H1 (cell line): ENCODE results near the gene SLC35A3. TPM values are rescaled to one million over a fixed set of nuclear protein-coding genes. Genes with fewer than 3 reads are reported as not detected.

Source experiments
- HDAC2 ChIP-seq, 2 experiments: fragments of 300-600 bp in 1 of 2; sonication (generic) in 1 of 2; IDR thresholded peaks; 2 replicates each; pipeline ENCODE4 v1.6.1; 2011 to 2012; ENCODE audit warnings: low read depth in 2 of 2, low read length in 2 of 2, mild to moderate bottlenecking in 2 of 2, moderate library complexity in 2 of 2, borderline replicate concordance in 1 of 2, inconsistent platforms in 1 of 2
- JUN ChIP-seq: IDR thresholded peaks from 2 replicates; pipeline ENCODE4 v1.6.1; 2011; ENCODE audit warnings: low read depth, mild to moderate bottlenecking, improper control_type of control experiment, low read length
- POLR2AphosphoS5 ChIP-seq: IDR thresholded peaks from 2 replicates; pipeline ENCODE4 v1.6.1; 2011; ENCODE audit warnings: low read depth, low read length
- SUZ12 ChIP-seq: fragments of 200-600 bp; sonication (generic); IDR thresholded peaks from 2 replicates; pipeline ENCODE4 v1.6.1; 2012; ENCODE audit warnings: mild to moderate bottlenecking, inconsistent platforms, low read length, moderate library complexity, mixed read lengths
- TEAD4 ChIP-seq: IDR thresholded peaks from 2 replicates; pipeline ENCODE4 v1.6.1; 2012; ENCODE audit warnings: low read depth, low read length, inconsistent platforms, mixed read lengths
- polyA plus RNA-seq, 7 experiments: library from polyadenylated mRNA; depleted of rRNA in 3 of 7; stranded (reverse) in 5 of 7; unstranded in 2 of 7; fragments of >200 nt in 5 of 7; fragments of 200-250 nt in 2 of 7; gene quantifications; 1 replicate in 5 of 7; 2 replicates in 1 of 7; 4 replicates in 1 of 7; pipeline versions ENCODE4 v1.2.1 to v1.2.3, GENCODE V29; 2011 to 2013; ENCODE audit warnings: missing spikeins in 2 of 7, mixed read lengths in 2 of 7
- total RNA-seq: library from RNA; stranded (reverse); fragmentation: NEBNext Ultra II Directional; extraction: Animal tissue kit (Norgen Biotek cat#: 25700); gene quantifications from 2 replicates; pipeline ENCODE4 v1.2.1, GENCODE V29; 2021
- TF ChIP-seq, protein P1 (sequence below): fragments of 300-600 bp; sonication (generic); IDR thresholded peaks from 2 replicates; pipeline ENCODE4 v1.7.1; 2012; ENCODE audit warnings: low read length, moderate library complexity, mild to moderate bottlenecking, inconsistent platforms; ENCODE audit not compliant: insufficient replicate concordance
- TF ChIP-seq, protein P2 (sequence below), 3 experiments: IDR thresholded peaks; 1 replicate in 2 of 3; 2 replicates in 1 of 3; pipeline versions ENCODE4 v1.5.1 to v1.6.1; 2011; ENCODE audit warnings: low read length in 3 of 3, mild to moderate bottlenecking in 3 of 3, inconsistent platforms in 2 of 3, low read depth in 1 of 3, moderate library complexity in 1 of 3; ENCODE audit not compliant: insufficient read depth in 1 of 3; ENCODE audit errors: control extremely low read depth in 1 of 3

SLC35A3 gene
- total and polyA plus RNA-seq, 2 of the 8 experiments (the other 6 are each of a cell fraction or from before 2014, with no cell fraction given): 3.0 to 13.8 TPM

DNA sequence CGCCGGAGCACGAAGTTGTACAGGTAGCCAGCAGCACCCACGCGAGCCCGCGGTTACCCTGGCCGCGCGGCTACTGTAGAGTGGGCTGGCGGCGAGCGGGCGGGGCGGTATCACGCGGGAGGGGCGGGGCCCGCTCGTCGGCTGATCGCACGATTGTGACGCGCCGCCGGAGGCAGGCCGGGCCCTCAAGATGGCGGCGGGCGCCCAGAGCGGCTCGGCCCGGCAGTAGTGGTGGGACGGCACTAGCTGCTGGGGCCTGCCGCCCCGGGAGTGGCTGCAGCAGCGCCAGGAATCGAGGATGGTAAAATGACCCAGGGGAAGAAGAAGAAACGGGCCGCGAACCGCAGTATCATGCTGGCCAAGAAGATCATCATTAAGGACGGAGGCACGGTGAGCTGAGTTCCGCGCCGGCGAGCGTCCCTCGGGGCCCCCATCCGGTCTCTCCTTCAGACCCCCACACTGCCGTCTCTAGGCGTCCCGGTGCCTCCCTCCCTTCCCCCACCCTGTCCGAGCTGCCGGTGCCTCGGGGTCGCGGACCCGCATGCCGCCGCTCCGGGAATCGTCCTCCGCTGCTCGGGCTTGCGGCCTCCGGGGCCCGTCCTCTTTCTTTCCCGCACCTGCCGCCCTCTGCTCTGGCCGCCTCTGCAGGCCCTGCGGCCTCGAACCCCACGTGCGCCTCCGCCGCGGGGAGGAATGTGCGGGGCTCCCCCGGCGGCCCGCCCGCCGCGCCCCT is 68.3 kb downstream of the SLC35A3 start (continued):
- TF ChIP-seq, protein P1, sequence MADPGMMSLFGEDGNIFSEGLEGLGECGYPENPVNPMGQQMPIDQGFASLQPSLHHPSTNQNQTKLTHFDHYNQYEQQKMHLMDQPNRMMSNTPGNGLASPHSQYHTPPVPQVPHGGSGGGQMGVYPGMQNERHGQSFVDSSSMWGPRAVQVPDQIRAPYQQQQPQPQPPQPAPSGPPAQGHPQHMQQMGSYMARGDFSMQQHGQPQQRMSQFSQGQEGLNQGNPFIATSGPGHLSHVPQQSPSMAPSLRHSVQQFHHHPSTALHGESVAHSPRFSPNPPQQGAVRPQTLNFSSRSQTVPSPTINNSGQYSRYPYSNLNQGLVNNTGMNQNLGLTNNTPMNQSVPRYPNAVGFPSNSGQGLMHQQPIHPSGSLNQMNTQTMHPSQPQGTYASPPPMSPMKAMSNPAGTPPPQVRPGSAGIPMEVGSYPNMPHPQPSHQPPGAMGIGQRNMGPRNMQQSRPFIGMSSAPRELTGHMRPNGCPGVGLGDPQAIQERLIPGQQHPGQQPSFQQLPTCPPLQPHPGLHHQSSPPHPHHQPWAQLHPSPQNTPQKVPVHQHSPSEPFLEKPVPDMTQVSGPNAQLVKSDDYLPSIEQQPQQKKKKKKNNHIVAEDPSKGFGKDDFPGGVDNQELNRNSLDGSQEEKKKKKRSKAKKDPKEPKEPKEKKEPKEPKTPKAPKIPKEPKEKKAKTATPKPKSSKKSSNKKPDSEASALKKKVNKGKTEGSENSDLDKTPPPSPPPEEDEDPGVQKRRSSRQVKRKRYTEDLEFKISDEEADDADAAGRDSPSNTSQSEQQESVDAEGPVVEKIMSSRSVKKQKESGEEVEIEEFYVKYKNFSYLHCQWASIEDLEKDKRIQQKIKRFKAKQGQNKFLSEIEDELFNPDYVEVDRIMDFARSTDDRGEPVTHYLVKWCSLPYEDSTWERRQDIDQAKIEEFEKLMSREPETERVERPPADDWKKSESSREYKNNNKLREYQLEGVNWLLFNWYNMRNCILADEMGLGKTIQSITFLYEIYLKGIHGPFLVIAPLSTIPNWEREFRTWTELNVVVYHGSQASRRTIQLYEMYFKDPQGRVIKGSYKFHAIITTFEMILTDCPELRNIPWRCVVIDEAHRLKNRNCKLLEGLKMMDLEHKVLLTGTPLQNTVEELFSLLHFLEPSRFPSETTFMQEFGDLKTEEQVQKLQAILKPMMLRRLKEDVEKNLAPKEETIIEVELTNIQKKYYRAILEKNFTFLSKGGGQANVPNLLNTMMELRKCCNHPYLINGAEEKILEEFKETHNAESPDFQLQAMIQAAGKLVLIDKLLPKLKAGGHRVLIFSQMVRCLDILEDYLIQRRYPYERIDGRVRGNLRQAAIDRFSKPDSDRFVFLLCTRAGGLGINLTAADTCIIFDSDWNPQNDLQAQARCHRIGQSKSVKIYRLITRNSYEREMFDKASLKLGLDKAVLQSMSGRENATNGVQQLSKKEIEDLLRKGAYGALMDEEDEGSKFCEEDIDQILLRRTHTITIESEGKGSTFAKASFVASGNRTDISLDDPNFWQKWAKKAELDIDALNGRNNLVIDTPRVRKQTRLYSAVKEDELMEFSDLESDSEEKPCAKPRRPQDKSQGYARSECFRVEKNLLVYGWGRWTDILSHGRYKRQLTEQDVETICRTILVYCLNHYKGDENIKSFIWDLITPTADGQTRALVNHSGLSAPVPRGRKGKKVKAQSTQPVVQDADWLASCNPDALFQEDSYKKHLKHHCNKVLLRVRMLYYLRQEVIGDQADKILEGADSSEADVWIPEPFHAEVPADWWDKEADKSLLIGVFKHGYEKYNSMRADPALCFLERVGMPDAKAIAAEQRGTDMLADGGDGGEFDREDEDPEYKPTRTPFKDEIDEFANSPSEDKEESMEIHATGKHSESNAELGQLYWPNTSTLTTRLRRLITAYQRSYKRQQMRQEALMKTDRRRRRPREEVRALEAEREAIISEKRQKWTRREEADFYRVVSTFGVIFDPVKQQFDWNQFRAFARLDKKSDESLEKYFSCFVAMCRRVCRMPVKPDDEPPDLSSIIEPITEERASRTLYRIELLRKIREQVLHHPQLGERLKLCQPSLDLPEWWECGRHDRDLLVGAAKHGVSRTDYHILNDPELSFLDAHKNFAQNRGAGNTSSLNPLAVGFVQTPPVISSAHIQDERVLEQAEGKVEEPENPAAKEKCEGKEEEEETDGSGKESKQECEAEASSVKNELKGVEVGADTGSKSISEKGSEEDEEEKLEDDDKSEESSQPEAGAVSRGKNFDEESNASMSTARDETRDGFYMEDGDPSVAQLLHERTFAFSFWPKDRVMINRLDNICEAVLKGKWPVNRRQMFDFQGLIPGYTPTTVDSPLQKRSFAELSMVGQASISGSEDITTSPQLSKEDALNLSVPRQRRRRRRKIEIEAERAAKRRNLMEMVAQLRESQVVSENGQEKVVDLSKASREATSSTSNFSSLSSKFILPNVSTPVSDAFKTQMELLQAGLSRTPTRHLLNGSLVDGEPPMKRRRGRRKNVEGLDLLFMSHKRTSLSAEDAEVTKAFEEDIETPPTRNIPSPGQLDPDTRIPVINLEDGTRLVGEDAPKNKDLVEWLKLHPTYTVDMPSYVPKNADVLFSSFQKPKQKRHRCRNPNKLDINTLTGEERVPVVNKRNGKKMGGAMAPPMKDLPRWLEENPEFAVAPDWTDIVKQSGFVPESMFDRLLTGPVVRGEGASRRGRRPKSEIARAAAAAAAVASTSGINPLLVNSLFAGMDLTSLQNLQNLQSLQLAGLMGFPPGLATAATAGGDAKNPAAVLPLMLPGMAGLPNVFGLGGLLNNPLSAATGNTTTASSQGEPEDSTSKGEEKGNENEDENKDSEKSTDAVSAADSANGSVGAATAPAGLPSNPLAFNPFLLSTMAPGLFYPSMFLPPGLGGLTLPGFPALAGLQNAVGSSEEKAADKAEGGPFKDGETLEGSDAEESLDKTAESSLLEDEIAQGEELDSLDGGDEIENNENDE: no peak
- no peak for TF ChIP-seq SUZ12
- TF ChIP-seq JUN: no peak
- no peak for TF ChIP-seq TEAD4
- peak in 1 of 2 experiments; percentile 78; a peak in 1 of 4 replicates for TF ChIP-seq HDAC2 (IDR thresholded peaks at IDR 0.05; ENCODE audit: borderline replicate concordance in 1 of 2, low read depth in 2 of 2, low read length in 2 of 2)
- TF ChIP-seq POLR2AphosphoS5: peak; percentile 96
- TF ChIP-seq, protein P2, sequence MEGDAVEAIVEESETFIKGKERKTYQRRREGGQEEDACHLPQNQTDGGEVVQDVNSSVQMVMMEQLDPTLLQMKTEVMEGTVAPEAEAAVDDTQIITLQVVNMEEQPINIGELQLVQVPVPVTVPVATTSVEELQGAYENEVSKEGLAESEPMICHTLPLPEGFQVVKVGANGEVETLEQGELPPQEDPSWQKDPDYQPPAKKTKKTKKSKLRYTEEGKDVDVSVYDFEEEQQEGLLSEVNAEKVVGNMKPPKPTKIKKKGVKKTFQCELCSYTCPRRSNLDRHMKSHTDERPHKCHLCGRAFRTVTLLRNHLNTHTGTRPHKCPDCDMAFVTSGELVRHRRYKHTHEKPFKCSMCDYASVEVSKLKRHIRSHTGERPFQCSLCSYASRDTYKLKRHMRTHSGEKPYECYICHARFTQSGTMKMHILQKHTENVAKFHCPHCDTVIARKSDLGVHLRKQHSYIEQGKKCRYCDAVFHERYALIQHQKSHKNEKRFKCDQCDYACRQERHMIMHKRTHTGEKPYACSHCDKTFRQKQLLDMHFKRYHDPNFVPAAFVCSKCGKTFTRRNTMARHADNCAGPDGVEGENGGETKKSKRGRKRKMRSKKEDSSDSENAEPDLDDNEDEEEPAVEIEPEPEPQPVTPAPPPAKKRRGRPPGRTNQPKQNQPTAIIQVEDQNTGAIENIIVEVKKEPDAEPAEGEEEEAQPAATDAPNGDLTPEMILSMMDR (IDR thresholded peaks at IDR 0.05; ENCODE audit: control extremely low read depth in 1 of 3, insufficient read depth in 1 of 3, low read depth in 1 of 3, low read length in 3 of 3): no peak
